Left lung (tissue), 10 donors: ENCODE results near the gene CAMKV. TPM values are rescaled to one million over a fixed set of nuclear protein-coding genes. Genes with fewer than 3 reads are reported as not detected.
A peak's percentile ranks its signal among the peaks of the same experiment; 100 is the strongest.

Experiments used
- ATAC-seq: fragments of 200-7000 bp; cut with Tn5 transposase; one replicate; pipeline ENCODE4 v1.9.1; 2020; ENCODE audit warnings: moderate library complexity
- DNase-seq, 4 donors: peaks; one replicate each; pipeline ENCODE4 v3.0.0-alpha.2; 2013 to 2020
- H3K27ac ChIP-seq, 2 donors: fragments of 200-600 bp; sonication (generic) in 1 of 2; one replicate each; pipeline versions ENCODE4 v1.5.0 to v1.8.0; 2020 to 2021
- H3K27me3 ChIP-seq, 2 donors: fragments of 200-600 bp; sonication (generic) in 1 of 2; one replicate each; pipeline versions ENCODE4 v1.5.0 to v1.8.0; 2020 to 2021
- H3K36me3 ChIP-seq, 2 donors: fragments of 200-600 bp; sonication (generic) in 1 of 2; one replicate each; pipeline versions ENCODE4 v1.5.0 to v1.8.0; 2020 to 2021
- H3K4me1 ChIP-seq, 2 donors: fragments of 200-600 bp; one replicate each; pipeline ENCODE4 v1.8.0; 2021
- H3K4me3 ChIP-seq, 2 donors: fragments of 200-600 bp; sonication (generic) in 1 of 2; one replicate each; pipeline versions ENCODE4 v1.5.0 to v1.8.0; 2020 to 2021; ENCODE audit warnings: mild to moderate bottlenecking in 1 of 2
- H3K9me3 ChIP-seq, 2 donors: fragments of 200-600 bp; sonication (generic) in 1 of 2; one replicate each; pipeline versions ENCODE4 v1.5.0 to v1.8.0; 2020 to 2021
- intact Hi-C, 2 donors: fragments of 100-400 bp; cut with DNase I; formaldehyde crosslinking; loops; one replicate each; pipeline versions ENCODE4 v1.11.2 to v1.14.2; 2022
- polyA plus RNA-seq, 6 donors: library from polyadenylated mRNA; unstranded; fragments of 120-200 nt; gene quantifications; one replicate each; pipeline ENCODE4 v1.2.1, GENCODE V29; 2013; ENCODE audit not compliant: insufficient read length in 6 of 6
- total RNA-seq, 2 donors: library from RNA; stranded (reverse); fragmentation: NEBNext Ultra II Directional; extraction: Animal tissue kit (Norgen Biotek cat#: 25700); gene quantifications; one replicate each; pipeline ENCODE4 v1.2.1, GENCODE V29; 2021
- TF ChIP-seq, protein P1 (sequence below), 2 donors: fragments of 200-600 bp; sonication (generic) in 1 of 2; IDR thresholded peaks; one replicate each; pipeline versions ENCODE4 v1.5.0 to v1.8.0; 2021; ENCODE audit warnings: antibody characterized with exemption in 2 of 2
- donor health status: DM: no; HTN: yes; CAD: no.
- donor health status: DM: no; HTN: no; CAD: no.

The CAMKV gene
- total and polyA plus RNA-seq, 8 donors, result 0.14 to 0.21 (median 0.14) TPM; not detected in 5

DNA sequence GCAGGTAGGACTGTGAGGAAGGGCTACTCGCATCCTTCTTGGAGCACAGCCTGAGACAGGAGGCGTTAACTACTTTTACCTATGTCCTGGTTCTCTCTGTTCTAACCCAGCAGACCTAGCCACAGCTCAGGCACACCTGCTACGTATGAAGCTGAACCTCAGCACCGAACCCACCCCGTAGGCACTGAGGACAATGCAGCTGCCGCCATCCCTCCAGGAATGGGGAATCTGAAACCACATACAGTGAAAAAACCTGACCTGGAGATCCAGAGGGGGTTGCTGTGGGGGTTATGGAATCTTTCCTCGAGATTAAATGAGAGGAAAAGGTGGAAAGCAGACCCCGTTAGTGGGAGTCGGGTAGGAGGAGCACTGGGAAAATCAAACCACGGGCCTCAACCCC is 19.6 kb upstream of the CAMKV start:
- TF ChIP-seq, protein P1, sequence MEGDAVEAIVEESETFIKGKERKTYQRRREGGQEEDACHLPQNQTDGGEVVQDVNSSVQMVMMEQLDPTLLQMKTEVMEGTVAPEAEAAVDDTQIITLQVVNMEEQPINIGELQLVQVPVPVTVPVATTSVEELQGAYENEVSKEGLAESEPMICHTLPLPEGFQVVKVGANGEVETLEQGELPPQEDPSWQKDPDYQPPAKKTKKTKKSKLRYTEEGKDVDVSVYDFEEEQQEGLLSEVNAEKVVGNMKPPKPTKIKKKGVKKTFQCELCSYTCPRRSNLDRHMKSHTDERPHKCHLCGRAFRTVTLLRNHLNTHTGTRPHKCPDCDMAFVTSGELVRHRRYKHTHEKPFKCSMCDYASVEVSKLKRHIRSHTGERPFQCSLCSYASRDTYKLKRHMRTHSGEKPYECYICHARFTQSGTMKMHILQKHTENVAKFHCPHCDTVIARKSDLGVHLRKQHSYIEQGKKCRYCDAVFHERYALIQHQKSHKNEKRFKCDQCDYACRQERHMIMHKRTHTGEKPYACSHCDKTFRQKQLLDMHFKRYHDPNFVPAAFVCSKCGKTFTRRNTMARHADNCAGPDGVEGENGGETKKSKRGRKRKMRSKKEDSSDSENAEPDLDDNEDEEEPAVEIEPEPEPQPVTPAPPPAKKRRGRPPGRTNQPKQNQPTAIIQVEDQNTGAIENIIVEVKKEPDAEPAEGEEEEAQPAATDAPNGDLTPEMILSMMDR (IDR thresholded peaks at IDR 0.05), result no peak
- intact Hi-C loops, result no loop called here

DNA sequence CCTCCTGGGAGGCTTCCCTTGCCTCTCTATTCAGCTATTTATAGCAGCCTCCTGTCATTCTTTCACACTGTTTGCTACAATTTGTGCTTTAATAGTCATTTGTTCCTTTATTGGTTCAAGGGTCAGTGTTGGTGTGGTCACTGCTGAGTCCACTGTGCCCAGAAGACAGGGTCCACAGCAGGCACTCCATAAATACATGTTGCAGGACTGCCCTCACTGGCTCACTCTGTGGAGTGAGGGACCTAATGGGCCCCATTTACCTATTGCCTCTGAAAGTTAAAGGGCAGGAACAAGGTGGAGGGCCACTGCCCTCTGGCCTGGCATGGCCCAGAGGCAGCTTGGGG is 17.2 kb upstream of the CAMKV start:
- no peaks in the 10 kb centered on the region for H3K9me3 ChIP-seq
- H3K36me3 ChIP-seq, result peaks cover 0 to 13% of the 10 kb centered on the region in 2 donors
- no peak overlapping the region for H3K27ac ChIP-seq
- intact Hi-C loops, result no loop called here
- TF ChIP-seq, protein P1 (IDR thresholded peaks at IDR 0.05), result no peak
- no peaks in the 10 kb centered on the region for H3K4me1 ChIP-seq
- no peaks in the 10 kb centered on the region for H3K27me3 ChIP-seq
- DNase-seq, result no peak
- ATAC-seq, result no peak
- no peak overlapping the region for H3K4me3 ChIP-seq

More for the DNA sequence above, 19.6 kb upstream of the CAMKV start:
- DNase-seq (no peak), ATAC-seq (no peak)
- Histone ChIP-seq H3K9me3 (no peaks in the 10 kb centered on the region), H3K27me3 (no peaks in the 10 kb centered on the region), H3K4me1 (no peaks in the 10 kb centered on the region), H3K36me3 (peaks cover 0 to 13% of the 10 kb centered on the region in 2 donors), H3K27ac (no peak overlapping the region), H3K4me3 (no peak overlapping the region)

DNA sequence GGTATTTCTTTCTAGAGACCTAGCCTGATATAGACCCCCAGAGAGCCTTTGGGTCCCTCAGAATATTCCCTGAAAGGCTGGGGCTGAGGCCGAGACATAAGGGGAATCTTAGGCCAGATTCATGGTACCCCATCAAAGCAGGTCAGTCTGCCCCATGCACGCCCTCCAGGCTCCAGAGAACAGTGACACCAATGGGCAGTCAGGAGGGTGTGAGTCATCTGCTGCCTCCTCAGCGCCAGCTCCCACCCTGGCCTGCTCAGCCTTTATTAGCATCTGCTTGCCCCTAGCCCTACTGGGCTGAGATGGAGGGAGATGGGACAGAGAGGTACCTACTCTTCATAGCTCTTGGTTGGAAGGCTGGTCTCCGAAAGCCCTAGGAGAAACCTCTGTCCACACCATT is 14.3 kb upstream of the CAMKV start:
- no peak for DNase-seq
- Histone ChIP-seq H3K9me3 (no peaks in the 10 kb centered on the region), H3K27me3 (peaks cover 0 to 6% of the 10 kb centered on the region in 2 donors), H3K36me3 (no peaks in the 10 kb centered on the region), H3K4me3 (no peak overlapping the region), H3K27ac (no peak overlapping the region), H3K4me1 (no peaks in the 10 kb centered on the region)
- no peak for ATAC-seq
- TF ChIP-seq, protein P1 (IDR thresholded peaks at IDR 0.05), result no peak
- intact Hi-C loops, result no loop called here

DNA sequence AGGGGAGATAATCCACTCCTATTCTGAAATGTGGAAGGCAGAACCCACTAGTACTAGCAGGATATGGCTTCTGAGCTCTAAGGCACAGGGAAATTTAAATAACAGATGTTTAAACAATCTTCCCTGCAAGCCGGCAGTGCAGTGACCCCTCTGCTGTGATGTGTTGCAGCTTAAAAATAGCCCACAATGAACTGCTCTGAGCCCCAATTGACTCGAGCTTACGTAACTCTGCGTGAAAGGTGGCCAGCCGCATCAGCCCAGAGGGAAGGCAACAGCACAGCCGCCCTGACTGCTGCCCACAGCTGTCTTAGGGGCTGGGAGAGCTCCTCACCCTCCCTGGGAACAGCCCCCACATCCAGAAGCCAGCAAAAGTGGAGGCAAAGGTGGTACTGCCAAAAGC is 12.5 kb upstream of the CAMKV start:
- no peaks in the 10 kb centered on the region for H3K9me3 ChIP-seq
- H3K36me3 ChIP-seq, result no peaks in the 10 kb centered on the region
- H3K4me1 ChIP-seq, result no peaks in the 10 kb centered on the region
- TF ChIP-seq, protein P1 (IDR thresholded peaks at IDR 0.05), result no peak
- ATAC-seq (no peak), DNase-seq (peak in 2 of 4 donors; percentile 79 to 90)
- peaks cover 0 to 6% of the 10 kb centered on the region in 2 donors for H3K27me3 ChIP-seq
- H3K4me3 ChIP-seq, result no peak overlapping the region
- H3K27ac ChIP-seq, result no peak overlapping the region
- intact Hi-C loops, result no loop called here

DNA sequence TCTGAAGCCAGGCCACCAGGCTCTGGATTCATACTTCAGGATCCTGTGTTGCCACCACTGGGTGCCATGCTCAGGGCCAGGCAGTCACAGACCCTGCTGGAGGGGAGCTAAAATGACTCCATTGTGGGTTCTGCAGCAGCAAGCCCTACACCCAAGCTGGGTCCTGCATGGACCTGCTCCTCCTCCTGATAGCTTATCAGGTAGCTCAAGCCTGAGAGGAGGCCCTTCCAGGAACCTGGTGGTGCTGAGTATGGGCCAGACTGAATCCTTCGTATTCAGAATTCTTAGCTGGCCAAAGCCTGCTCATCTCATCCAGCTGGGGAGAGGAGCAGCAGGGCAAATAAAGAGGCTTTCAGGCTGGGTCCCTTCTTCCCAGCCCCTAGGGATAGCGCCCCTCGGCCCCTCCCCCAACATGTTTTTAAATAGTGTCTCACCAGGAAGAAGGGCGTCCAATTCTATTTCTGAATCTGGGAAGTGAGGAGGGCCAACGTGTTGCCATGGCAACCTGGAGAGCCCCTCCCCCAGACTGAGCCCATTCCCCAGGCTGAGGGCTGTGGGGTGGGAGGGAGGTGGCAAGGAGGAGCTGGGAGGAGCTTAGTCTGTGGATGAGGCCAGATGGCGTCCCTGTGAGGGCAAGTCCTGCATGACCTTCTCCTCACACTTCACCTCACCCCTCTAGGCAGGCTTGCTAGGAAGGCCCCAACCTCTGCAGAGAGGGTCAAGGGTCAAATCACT is 11.0 kb upstream of the CAMKV start:
- Histone ChIP-seq H3K9me3 (no peaks in the 10 kb centered on the region), H3K36me3 (no peaks in the 10 kb centered on the region), H3K27me3 (peaks cover 0 to 6% of the 10 kb centered on the region in 2 donors), H3K27ac (no peak overlapping the region), H3K4me1 (no peaks in the 10 kb centered on the region), H3K4me3 (no peak overlapping the region)
- ATAC-seq (no peak), DNase-seq (no peak)
- intact Hi-C loops, result no loop called here
- TF ChIP-seq, protein P1 (IDR thresholded peaks at IDR 0.05), result no peak
